ENCODE measurements around the gene IRAK4. TPM values are rescaled to one million over a fixed set of nuclear protein-coding genes. Genes with fewer than 3 reads are reported as not detected.
A peak's percentile ranks its signal among the peaks of the same experiment; 100 is the strongest.

The IRAK4 gene
- total RNA-seq, 1 donor from 2014 or later: 12.1 TPM

DNA sequence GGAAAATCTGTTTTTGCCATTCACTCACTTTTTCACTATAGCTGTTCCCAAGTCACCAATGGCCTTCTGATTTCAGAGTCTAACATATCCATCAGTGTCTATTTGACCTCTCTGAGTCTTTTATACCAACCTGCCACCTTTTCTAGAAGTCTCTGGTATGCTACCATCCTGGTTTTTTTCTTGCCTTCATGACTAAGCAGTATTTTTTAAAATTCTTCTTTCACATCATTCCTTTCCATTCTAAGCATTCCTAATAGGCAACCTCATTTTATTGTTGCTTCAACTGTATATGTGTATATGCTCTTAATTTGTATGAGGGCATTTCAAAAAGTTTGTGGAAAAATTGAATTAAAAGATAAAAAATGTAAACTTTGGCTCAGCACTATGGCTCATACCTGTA lies 5.0 kb downstream of the IRAK4 start:
- Mint-ChIP-seq H3K27me3 (ENCODE audit: unreplicated experiment) (peaks cover 2% of the 10 kb centered on the region), H3K4me1 (ENCODE audit: low read depth, unreplicated experiment) (peaks cover 4% of the 10 kb centered on the region), H3K9me3 (ENCODE audit: unreplicated experiment) (peaks cover 2% of the 10 kb centered on the region), H3K4me3 (ENCODE audit: unreplicated experiment) (no peak overlapping the region), H3K36me3 (ENCODE audit: unreplicated experiment) (no peaks in the 10 kb centered on the region), H3K27ac (ENCODE audit: unreplicated experiment) (no peak overlapping the region)
- TF ChIP-seq, protein P1, sequence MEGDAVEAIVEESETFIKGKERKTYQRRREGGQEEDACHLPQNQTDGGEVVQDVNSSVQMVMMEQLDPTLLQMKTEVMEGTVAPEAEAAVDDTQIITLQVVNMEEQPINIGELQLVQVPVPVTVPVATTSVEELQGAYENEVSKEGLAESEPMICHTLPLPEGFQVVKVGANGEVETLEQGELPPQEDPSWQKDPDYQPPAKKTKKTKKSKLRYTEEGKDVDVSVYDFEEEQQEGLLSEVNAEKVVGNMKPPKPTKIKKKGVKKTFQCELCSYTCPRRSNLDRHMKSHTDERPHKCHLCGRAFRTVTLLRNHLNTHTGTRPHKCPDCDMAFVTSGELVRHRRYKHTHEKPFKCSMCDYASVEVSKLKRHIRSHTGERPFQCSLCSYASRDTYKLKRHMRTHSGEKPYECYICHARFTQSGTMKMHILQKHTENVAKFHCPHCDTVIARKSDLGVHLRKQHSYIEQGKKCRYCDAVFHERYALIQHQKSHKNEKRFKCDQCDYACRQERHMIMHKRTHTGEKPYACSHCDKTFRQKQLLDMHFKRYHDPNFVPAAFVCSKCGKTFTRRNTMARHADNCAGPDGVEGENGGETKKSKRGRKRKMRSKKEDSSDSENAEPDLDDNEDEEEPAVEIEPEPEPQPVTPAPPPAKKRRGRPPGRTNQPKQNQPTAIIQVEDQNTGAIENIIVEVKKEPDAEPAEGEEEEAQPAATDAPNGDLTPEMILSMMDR (IDR thresholded peaks at IDR 0.05; ENCODE audit: partially characterized antibody, unreplicated experiment): no peak
- no peak for DNase-seq

DNA sequence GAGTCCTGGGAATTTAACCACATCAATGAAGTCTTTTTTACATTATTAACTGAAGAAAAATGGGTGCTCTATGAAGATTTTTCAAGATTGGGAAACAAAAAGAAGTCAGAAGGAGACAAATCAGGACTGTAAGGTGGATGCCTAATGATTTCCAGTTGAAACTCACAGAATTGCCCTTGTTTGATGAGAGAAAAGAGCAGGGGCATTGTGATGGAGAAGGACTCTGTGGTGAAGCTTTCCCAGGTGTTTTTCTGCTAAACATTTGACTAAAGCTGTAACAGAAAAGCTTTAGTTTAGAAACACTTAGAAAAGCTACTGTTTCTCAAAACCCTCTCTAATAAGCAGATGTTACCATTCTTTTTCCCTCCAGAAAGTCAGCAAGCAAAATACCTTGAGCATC lies 5.8 kb downstream of the IRAK4 start:
- Mint-ChIP-seq H3K27ac (ENCODE audit: unreplicated experiment) (no peak overlapping the region), H3K27me3 (ENCODE audit: unreplicated experiment) (peaks cover 2% of the 10 kb centered on the region), H3K4me1 (ENCODE audit: low read depth, unreplicated experiment) (peaks cover 4% of the 10 kb centered on the region), H3K36me3 (ENCODE audit: unreplicated experiment) (no peaks in the 10 kb centered on the region), H3K9me3 (ENCODE audit: unreplicated experiment) (peaks cover 2% of the 10 kb centered on the region), H3K4me3 (ENCODE audit: unreplicated experiment) (no peak overlapping the region)
- TF ChIP-seq, protein P1 (IDR thresholded peaks at IDR 0.05; ENCODE audit: partially characterized antibody, unreplicated experiment): no peak
- DNase-seq: no peak

DNA sequence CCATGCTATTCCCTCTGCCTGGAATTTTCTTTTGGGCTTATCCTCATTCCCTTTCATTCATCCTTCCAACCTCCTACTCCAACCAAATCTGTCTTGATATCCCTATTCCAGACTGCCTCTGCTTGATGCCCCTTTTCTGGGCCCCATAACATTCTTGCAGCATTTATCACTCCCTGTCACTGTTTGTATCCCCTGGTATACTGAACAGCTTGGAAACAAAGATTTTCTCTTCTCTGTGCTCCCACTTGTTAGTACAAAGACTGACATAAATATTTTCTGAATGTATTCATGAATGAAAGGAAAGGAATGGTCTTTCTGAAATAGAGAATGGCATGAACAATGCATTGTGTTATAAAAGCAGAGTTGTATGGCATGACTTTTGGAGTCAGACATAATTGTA lies 7.5 kb downstream of the IRAK4 start:
- Mint-ChIP-seq H3K27me3 (ENCODE audit: unreplicated experiment) (no peaks in the 10 kb centered on the region), H3K27ac (ENCODE audit: unreplicated experiment) (no peak overlapping the region), H3K36me3 (ENCODE audit: unreplicated experiment) (no peaks in the 10 kb centered on the region), H3K4me3 (ENCODE audit: unreplicated experiment) (no peak overlapping the region), H3K9me3 (ENCODE audit: unreplicated experiment) (no peaks in the 10 kb centered on the region), H3K4me1 (ENCODE audit: low read depth, unreplicated experiment) (no peaks in the 10 kb centered on the region)
- TF ChIP-seq, protein P1 (IDR thresholded peaks at IDR 0.05; ENCODE audit: partially characterized antibody, unreplicated experiment): no peak
- no peak for DNase-seq

DNA sequence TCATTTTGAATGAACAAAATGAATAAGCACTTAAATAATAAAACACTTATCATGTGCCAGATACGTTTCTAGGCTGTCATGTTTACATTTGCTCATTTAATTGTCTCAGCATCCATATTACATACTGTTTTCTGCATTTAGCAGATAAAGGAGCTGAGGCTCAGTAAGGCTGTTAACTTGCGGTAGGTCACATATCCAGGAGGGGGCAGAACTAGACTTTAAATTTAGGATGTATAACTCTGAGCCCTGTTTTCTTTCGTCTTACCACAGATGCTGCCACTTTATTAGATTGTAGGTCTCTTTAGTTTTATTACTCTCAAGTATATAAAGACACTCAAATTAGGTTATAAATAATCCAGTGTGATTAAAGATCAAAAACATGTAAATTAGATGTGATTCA lies 17.7 kb downstream of the IRAK4 start:
- no peak overlapping the region for H3K4me3 Mint-ChIP-seq (ENCODE audit: unreplicated experiment)
- TF ChIP-seq, protein P1 (IDR thresholded peaks at IDR 0.05; ENCODE audit: partially characterized antibody, unreplicated experiment): peak; percentile 15
- H3K27ac Mint-ChIP-seq (ENCODE audit: unreplicated experiment): no peak overlapping the region
- no peaks in the 10 kb centered on the region for H3K36me3 Mint-ChIP-seq (ENCODE audit: unreplicated experiment)
- no peak for DNase-seq
- no peaks in the 10 kb centered on the region for H3K27me3 Mint-ChIP-seq (ENCODE audit: unreplicated experiment)
- no peaks in the 10 kb centered on the region for H3K9me3 Mint-ChIP-seq (ENCODE audit: unreplicated experiment)
- H3K4me1 Mint-ChIP-seq (ENCODE audit: low read depth, unreplicated experiment): no peaks in the 10 kb centered on the region

DNA sequence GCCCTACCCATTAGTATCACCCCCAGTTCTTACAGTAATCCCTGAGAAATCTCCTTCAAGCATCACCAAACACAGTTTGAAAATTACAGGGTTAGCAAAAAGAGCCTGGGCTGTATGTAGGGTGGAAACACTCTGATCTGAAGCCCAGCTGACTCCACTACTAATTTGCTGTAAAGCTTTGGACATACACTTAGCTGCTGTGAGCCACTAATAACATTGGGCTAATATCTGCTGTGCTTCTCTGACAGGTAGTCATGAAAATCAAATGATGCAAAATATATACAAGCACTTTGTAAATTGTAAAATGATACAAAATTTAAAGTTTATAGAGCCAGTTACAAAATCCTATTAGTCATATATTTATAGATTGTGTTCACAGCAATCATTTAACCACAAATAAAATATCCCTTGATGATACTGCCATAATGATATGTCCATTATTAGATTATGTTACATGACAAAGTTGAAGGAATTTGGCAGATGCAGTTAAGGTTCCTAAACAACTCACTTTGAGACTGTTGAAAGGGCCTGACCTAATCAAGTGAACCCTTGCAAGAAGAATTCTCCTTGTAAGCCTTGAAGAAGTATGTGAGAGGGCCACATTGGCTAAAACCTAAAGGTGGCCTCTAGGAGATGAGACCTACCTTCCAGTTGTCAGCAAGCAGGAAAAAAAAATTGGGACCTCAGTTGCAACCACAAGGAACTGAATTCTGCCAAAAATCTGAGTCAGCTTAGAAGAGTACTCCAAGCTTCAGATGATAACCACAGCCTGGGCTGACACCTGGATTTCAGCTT lies 28.3 kb downstream of the IRAK4 start:
- no peaks in the 10 kb centered on the region for H3K9me3 Mint-ChIP-seq (ENCODE audit: unreplicated experiment)

More for the DNA sequence above, 28.3 kb downstream of the IRAK4 start:
- no peaks in the 10 kb centered on the region for H3K36me3 Mint-ChIP-seq (ENCODE audit: unreplicated experiment)
- H3K4me3 Mint-ChIP-seq (ENCODE audit: unreplicated experiment): no peak overlapping the region
- TF ChIP-seq, protein P1 (IDR thresholded peaks at IDR 0.05; ENCODE audit: partially characterized antibody, unreplicated experiment): no peak
- no peak for DNase-seq
- no peak overlapping the region for H3K27ac Mint-ChIP-seq (ENCODE audit: unreplicated experiment)
- H3K4me1 Mint-ChIP-seq (ENCODE audit: low read depth, unreplicated experiment): no peaks in the 10 kb centered on the region
- H3K27me3 Mint-ChIP-seq (ENCODE audit: unreplicated experiment): no peaks in the 10 kb centered on the region
